GM12874 (cell line): Measurements from ENCODE around the gene LYPD4.

ENCODE experiments used
- TF ChIP-seq, protein P1 (sequence below): IDR thresholded peaks from 2 replicates; pipeline ENCODE4 v1.5.1; 2011; ENCODE audit warnings: low read depth, mild to moderate bottlenecking, control low read depth, low read length, moderate library complexity; ENCODE audit not compliant: insufficient read depth

The LYPD4 gene

DNA sequence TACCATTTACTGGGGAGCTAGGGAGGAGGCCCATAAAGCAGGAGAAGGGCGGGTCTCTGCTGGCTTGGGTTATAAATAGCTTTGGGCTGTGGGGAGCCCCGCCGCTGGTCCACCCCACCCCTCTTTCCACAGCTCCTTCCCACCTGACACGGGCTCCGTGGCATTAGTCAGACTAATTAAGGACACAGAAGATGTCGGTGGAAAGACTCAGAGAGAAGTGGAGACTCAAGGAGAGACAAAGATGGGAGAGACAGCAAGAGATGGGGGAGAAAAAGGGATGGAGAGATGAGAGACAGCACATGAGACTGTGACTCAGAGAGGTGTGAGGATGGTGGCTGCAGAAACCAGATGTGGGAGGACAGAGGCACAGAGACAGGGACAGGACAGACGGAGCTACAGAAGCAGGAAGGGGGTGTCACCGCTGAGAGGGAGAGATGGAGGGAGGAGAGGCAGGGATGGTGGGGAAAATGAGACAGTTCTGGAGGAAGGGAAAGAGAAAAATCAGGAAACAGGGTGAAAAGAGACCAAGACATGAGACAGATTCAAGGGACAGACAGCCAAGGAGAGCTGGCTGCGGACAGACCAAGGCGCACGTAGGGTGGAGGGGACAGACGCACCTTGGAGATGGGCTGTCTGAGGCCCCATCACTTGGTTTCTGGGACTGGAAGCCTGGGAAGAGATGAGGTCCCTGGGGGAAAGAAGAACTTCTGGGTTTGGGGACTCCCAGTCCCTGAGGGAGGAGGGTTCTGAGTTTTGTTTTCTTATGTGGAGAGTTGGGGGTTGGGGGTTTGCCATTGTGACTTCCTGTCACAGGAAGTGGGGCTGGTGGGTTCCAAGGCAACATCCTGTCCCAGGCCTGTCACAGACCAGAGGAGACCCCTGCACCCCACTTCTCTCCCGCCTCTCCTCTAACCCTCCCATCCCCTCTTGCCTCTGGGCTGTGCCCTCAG, 42.6 kb upstream of the LYPD4 start:
- TF ChIP-seq, protein P1, sequence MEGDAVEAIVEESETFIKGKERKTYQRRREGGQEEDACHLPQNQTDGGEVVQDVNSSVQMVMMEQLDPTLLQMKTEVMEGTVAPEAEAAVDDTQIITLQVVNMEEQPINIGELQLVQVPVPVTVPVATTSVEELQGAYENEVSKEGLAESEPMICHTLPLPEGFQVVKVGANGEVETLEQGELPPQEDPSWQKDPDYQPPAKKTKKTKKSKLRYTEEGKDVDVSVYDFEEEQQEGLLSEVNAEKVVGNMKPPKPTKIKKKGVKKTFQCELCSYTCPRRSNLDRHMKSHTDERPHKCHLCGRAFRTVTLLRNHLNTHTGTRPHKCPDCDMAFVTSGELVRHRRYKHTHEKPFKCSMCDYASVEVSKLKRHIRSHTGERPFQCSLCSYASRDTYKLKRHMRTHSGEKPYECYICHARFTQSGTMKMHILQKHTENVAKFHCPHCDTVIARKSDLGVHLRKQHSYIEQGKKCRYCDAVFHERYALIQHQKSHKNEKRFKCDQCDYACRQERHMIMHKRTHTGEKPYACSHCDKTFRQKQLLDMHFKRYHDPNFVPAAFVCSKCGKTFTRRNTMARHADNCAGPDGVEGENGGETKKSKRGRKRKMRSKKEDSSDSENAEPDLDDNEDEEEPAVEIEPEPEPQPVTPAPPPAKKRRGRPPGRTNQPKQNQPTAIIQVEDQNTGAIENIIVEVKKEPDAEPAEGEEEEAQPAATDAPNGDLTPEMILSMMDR, result no peak

DNA sequence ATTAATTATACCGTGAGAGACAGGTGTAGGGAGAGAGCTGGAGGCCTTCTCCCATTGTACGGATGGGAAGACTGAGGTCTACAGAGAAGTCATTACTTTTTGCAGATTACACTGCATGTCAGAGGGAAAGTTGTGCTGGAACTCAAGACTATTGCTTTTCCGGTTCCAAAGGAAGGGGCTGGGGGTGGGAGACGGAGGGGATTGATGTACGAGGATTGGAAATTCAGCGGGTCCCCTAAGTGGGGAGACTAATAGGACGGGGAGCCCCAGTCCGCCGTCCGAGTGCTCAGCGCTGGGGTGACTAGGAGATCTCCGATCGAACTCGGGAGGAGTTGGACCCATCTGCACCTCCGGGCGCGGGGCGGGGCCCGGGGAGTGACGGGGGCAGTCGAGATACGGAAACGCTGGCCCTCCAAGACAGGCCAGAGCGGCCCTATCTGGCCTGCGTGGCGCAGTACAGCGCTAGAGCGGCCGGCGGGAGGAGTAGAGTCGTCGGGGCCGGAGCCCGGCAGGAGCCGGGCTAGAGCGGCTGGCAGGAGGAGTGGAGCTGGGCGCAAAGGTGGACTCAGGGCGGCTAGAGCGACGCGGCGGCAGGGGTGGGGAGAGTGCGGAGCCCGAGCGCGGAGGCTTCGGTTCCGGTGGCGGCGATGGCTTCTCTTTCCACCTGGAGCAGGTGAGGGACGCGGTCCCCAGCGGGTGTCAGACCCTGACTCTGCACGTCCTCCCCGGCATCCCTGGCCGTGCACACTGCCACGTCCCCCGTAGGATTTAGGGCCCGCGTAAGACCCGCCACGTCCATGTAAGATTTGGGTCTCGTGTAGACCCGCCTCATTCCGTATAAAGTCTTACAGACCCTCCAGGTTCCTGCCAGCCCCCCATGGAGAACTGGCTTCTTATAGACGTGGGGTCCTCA, 39.6 kb upstream of the LYPD4 start:
- TF ChIP-seq, protein P1, result 0 out of 2 replicates have a peak, but pooled peaks have one; percentile 12

DNA sequence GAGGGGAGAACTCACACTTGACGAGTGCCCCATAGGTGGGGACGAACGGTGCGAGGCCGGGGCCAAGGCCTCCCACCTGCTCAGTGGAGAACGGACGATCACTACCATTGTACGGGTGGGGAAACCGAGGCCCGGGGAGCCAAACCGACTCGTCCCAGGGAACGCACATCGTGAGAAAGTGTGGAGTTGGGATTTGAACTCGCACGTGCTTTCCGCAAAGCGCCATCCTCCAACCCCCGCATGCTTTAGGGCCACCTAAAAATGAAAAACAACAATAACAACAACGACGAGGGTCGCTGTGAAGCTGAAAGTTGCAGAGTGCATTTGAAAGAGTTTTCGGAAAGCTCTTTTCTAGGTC, 39.0 kb upstream of the LYPD4 start:
- TF ChIP-seq, protein P1, result no peak

DNA sequence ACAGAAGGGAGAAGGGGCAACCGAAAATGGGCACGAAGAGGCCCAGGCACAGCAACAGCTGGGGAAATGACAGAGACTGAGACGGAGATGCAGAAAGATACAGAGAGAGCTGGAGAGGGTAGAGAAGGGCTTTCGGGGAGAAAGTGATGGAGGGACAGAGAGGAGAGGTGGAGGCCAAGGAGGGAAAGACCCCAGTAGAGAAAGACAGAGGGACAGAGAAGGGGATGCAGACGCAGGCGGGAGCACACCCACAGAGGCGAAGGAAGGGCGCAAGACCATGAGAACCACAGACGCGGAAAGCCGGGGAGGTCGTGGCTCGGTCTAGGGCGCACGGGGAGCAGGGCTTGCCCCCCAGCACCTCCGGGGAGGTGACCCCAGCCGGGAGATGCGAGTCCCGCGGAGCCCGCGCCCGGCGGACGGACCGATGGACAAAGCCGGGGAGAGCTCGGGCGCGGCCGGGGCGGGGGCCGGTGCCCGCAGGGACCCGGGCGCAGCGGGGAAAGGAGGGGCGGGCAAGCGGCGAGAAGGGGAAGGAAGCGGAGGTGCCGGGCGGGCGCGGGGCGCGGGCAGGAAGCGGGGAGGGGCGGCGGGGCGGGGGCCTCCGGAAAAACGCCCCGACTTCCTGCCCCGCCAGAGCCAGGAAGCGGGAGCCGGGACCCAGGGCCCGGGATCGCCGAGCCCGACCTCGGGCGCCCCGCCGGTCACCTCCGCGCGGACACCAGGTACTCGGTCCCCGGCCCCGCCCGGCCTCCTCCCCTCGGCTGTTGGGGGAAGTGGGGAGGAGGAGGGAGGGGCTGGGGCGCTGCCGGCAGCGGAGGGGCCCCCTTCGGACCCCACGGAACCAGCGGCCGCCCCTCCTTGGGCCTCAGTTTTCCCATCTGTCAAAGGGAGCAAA, 38.3 kb upstream of the LYPD4 start, which contains the start of gene ARHGEF1:
Gene ARHGEF1 (plus strand): TSS at position 617 of the 895 bp plus-strand sequence. CDS start 4,899 bp downstream, outside the sequence.
- TF ChIP-seq, protein P1, result no peak

DNA sequence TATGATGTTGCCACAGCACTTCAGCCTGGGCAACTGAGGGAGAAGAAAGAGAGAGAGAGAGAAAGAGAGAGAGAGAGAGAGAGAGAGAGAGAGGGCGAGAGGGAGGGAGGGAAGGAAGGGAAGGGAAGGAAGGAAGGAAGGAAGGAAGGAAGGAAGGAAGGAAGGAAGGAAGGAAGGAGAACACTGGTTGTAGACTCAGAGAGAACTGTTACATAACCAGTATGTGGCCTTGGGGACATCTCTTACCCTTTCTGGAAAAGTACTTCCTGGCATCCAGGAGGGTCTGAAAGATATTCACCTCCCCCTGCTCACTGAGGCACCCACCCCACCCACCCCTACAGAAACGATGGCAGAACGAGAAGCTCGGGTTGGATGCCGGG, 35.8 kb upstream of the LYPD4 start:
- TF ChIP-seq, protein P1, result no peak

DNA sequence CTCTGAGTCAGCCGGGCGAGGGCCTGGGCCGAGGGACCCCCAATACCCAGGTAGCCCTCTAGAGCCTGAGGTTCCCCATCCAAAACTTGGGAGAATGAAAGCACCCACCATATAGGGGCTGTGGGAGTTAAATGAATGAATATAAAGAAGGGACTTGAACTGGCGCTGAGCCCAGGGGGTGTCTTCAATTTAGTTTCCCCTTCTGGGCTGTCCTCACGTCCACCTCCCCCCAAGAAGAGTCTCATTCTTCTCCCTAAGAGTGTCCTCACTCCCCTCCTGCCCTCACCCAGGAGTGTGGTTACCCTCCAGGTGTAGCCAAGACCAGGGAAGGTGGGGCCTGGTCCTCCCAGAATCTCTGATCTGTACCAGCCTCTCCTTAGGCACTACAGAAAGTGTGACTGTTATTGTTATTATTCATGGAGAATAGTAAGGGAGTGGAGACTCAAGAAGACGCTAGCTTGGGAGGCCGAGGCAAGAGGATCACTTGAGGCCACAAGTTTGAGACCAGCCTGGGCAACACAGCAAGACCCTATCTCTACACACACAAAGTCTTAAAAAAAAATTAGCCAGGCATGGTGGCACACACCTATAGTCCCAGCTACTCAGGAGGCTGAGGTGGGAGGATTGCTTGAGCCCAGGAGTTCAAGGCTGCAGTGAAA, 35.3 kb upstream of the LYPD4 start:
- TF ChIP-seq, protein P1, result no peak
